Effector CD8-positive, alpha-beta T cell (primary cell): ENCODE results near the gene CBX1.
A peak's percentile ranks its signal among the peaks of the same experiment; 100 is the strongest.
"Not testable (repeated sequence)": the region's sequence is repeated elsewhere in the genome, so short reads cannot be mapped to it uniquely, and the experiment has no call there.

Source experiments
- DNase-seq: peaks from one replicate; lab custom pipeline; 2025; lab: John Stamatoyannopoulos, UW

Gene CBX1

GRCh38 chr17:48052956-48053757 is 48.1 kb downstream of the CBX1 start:
- DNase-seq = no peak

GRCh38 chr17:48051706-48052486 is 49.4 kb downstream of the CBX1 start:
- DNase-seq = no peak

- DNase-seq = no peak
These were observed 50.0 kb downstream of the CBX1 start for GRCh38 chr17:48051283-48051682.

GRCh38 chr17:48048384-48049126 is 52.7 kb downstream of the CBX1 start:
- peak; percentile 44 for DNase-seq

GRCh38 chr17:48047741-48048383 is 53.4 kb downstream of the CBX1 start, which contains the start of gene NFE2L1:
TSS of gene NFE2L1 (plus strand) at chr17:48048359. CDS start at chr17:48051119, 2,760 bp downstream.
- DNase-seq = peak; percentile 97

- no peak for DNase-seq
These were observed 54.1 kb downstream of the CBX1 start for GRCh38 chr17:48047113-48047740.

GRCh38 chr17:48046296-48046695 is 55.0 kb downstream of the CBX1 start:
- DNase-seq = no peak

- DNase-seq = no peak
These were observed 55.8 kb downstream of the CBX1 start for GRCh38 chr17:48045316-48046001.

- no peak for DNase-seq
These were observed 56.4 kb downstream of the CBX1 start for GRCh38 chr17:48044851-48045250.

- no peak for DNase-seq
These were observed 58.1 kb downstream of the CBX1 start for GRCh38 chr17:48043176-48043575.

- no peak for DNase-seq
These were observed 62.6 kb downstream of the CBX1 start for GRCh38 chr17:48038687-48039086.

- no peak for DNase-seq
These were observed 63.4 kb downstream of the CBX1 start for GRCh38 chr17:48037838-48038323.

GRCh38 chr17:48037036-48037837 is 64.0 kb downstream of the CBX1 start, which contains the start of gene COPZ2:
TSS of gene COPZ2 (minus strand) at chr17:48037797. CDS start at chr17:48037777, 20 bp downstream.
- peak; percentile 49 for DNase-seq

- DNase-seq = no peak
These were observed 64.6 kb downstream of the CBX1 start for GRCh38 chr17:48036693-48037035.

- not testable (repeated sequence) for DNase-seq
These were observed 66.5 kb downstream of the CBX1 start for GRCh38 chr17:48034734-48035133.

- DNase-seq = no peak
These were observed 69.3 kb downstream of the CBX1 start for GRCh38 chr17:48031966-48032365.

GRCh38 chr17:48030531-48030930 is 70.7 kb downstream of the CBX1 start:
- no peak for DNase-seq

GRCh38 chr17:48028736-48029135 is 72.5 kb downstream of the CBX1 start:
- DNase-seq = no peak

GRCh38 chr17:48027322-48027981 is 73.8 kb downstream of the CBX1 start:
- DNase-seq = no peak
